Small intestine (tissue), 7 donors: ENCODE data around the gene PAX1. TPM values are rescaled to one million over a fixed set of nuclear protein-coding genes. Genes with fewer than 3 reads are reported as not detected.

Source experiments
- DNase-seq, 2 donors: peaks; one replicate each; pipeline versions ENCODE4 v3.0.0 to v3.0.0-alpha.2; 2013
- FAIRE-seq: peaks from 2 replicates; lab custom pipeline; 2012; peaks lifted over from hg19 to GRCh38; lab: Jason Lieb, UNC
- H3K27ac ChIP-seq, 3 donors: one replicate each; pipeline ENCODE4 v1.5.1; 2013; ENCODE audit warnings: low read length in 2 of 3, mild to moderate bottlenecking in 2 of 3, control low read depth in 1 of 3, inconsistent platforms in 1 of 3, low read depth in 1 of 3, moderate library complexity in 1 of 3
- H3K27me3 ChIP-seq, 3 donors: one replicate each; pipeline ENCODE4 v1.6.1; 2013; ENCODE audit warnings: low read length in 3 of 3, inconsistent platforms in 1 of 3; ENCODE audit not compliant: control insufficient read depth in 3 of 3, insufficient read depth in 3 of 3
- H3K36me3 ChIP-seq, 3 donors: one replicate each; pipeline ENCODE4 v1.6.1; 2013; ENCODE audit warnings: low read length in 3 of 3, inconsistent platforms in 1 of 3, low read depth in 1 of 3, mild to moderate bottlenecking in 1 of 3, moderate library complexity in 1 of 3; ENCODE audit not compliant: control insufficient read depth in 3 of 3, insufficient read depth in 2 of 3
- H3K4me1 ChIP-seq, 3 donors: one replicate each; pipeline ENCODE4 v1.6.1; 2013; ENCODE audit warnings: low read length in 2 of 3, inconsistent platforms in 1 of 3, low read depth in 1 of 3, mild to moderate bottlenecking in 1 of 3, moderate library complexity in 1 of 3; ENCODE audit not compliant: control insufficient read depth in 3 of 3, insufficient read depth in 2 of 3
- H3K4me3 ChIP-seq, 3 donors: one replicate each; pipeline ENCODE4 v1.5.1; 2013; ENCODE audit warnings: low read length in 3 of 3, control low read depth in 1 of 3, inconsistent platforms in 1 of 3, low read depth in 1 of 3, mild to moderate bottlenecking in 1 of 3, moderate library complexity in 1 of 3
- H3K9me3 ChIP-seq, 2 donors: one replicate each; pipeline ENCODE4 v1.6.1; 2013; ENCODE audit warnings: low read depth in 1 of 2, low read length in 1 of 2; ENCODE audit not compliant: control insufficient read depth in 2 of 2, insufficient read depth in 1 of 2
- WGBS, 3 donors: extraction: QIAGEN DNeasy Blood & Tissue Kit; methylation state at CpG; one replicate each; pipeline ENCODE4 v1.1.7; 2013; 5-methylcytosine and 5-hydroxymethylcytosine counted together
- polyA plus RNA-seq, 4 donors: library from polyadenylated mRNA; stranded (reverse) in 3 of 4; unstranded in 1 of 4; fragments of 200-250 nt in 3 of 4; fragments of 120-200 nt in 1 of 4; gene quantifications; one replicate each; pipeline versions ENCODE4 v1.2.1 to v1.2.3, GENCODE V29; 2013
- donor health status: healthy with polysubstance abuse.
- donor health status: control.
- donor health status: control.
- donor health status: Bipolar disorder and iron deficiency.
- donor health status: healthy.

The PAX1 gene
- polyA plus RNA-seq, 4 donors, result 0.03 TPM; not detected in 3

- no peak overlapping the region for H3K4me3 ChIP-seq
- H3K36me3 ChIP-seq, result no peaks in the 10 kb centered on the region
- no peaks in the 10 kb centered on the region for H3K9me3 ChIP-seq
- 19 to 21% (median 20%) methylated on average over 7 of the region's 7 CpGs for WGBS, 3 donors
- H3K4me1 ChIP-seq, result no peaks in the 10 kb centered on the region
- no peak for FAIRE-seq
- no peak for DNase-seq
- no peak overlapping the region for H3K27ac ChIP-seq
- H3K27me3 ChIP-seq, result peaks cover 27 to 79% (median 58%) of the 10 kb centered on the region in 3 donors
These were observed 1.8 kb downstream of the PAX1 start for GRCh38 chr20:21707267-21707666.

- Histone ChIP-seq H3K9me3 (no peaks in the 10 kb centered on the region), H3K4me1 (no peaks in the 10 kb centered on the region), H3K4me3 (no peak overlapping the region), H3K36me3 (no peaks in the 10 kb centered on the region), H3K27me3 (peaks cover 29 to 79% (median 59%) of the 10 kb centered on the region in 3 donors), H3K27ac (no peak overlapping the region)
- 8 to 13% (median 11%) methylated on average over 33 of the region's 33 CpGs for whole genome bisulfite sequencing, 3 donors
- no peak for FAIRE-seq
- DNase-seq, result no peak
These were observed 2.7 kb downstream of the PAX1 start for GRCh38 chr20:21707999-21708737.

- H3K4me3 ChIP-seq, result no peak overlapping the region
- FAIRE-seq (no peak), DNase-seq (no peak)
- WGBS, 3 donors, result 4 to 15% (median 8%) methylated on average over 36 to 43 of the region's 43 CpGs
- no peaks in the 10 kb centered on the region for H3K9me3 ChIP-seq
- no peaks in the 10 kb centered on the region for H3K4me1 ChIP-seq
- H3K27ac ChIP-seq, result no peak overlapping the region
- no peaks in the 10 kb centered on the region for H3K36me3 ChIP-seq
- peaks cover 30 to 79% (median 59%) of the 10 kb centered on the region in 3 donors for H3K27me3 ChIP-seq
These were observed 3.5 kb downstream of the PAX1 start for GRCh38 chr20:21708738-21709534.

GRCh38 chr20:21709535-21709904, 4.1 kb downstream of the PAX1 start:
- no peak overlapping the region for H3K4me3 ChIP-seq
- H3K9me3 ChIP-seq, result no peaks in the 10 kb centered on the region
- H3K27me3 ChIP-seq, result peaks cover 34 to 77% (median 60%) of the 10 kb centered on the region in 3 donors
- FAIRE-seq (no peak), DNase-seq (no peak)
- H3K4me1 ChIP-seq, result no peaks in the 10 kb centered on the region
- 6 to 12% (median 8%) methylated on average over 6 of the region's 6 CpGs for WGBS, 3 donors
- H3K36me3 ChIP-seq, result no peaks in the 10 kb centered on the region
- H3K27ac ChIP-seq, result no peak overlapping the region

GRCh38 chr20:21710341-21710740, 4.9 kb downstream of the PAX1 start:
- Histone ChIP-seq H3K9me3 (no peaks in the 10 kb centered on the region), H3K4me3 (no peak overlapping the region), H3K4me1 (no peaks in the 10 kb centered on the region), H3K36me3 (no peaks in the 10 kb centered on the region), H3K27ac (no peak overlapping the region), H3K27me3 (peaks cover 31 to 77% (median 61%) of the 10 kb centered on the region in 3 donors)
- no peak for FAIRE-seq
- no peak for DNase-seq
- WGBS, 3 donors, result 3 to 10% (median 6%) methylated on average over 3 of the region's 3 CpGs

- peaks cover 27 to 81% (median 62%) of the 10 kb centered on the region in 3 donors for H3K27me3 ChIP-seq
- DNase-seq (no peak), FAIRE-seq (no peak)
- no peaks in the 10 kb centered on the region for H3K4me1 ChIP-seq
- no peaks in the 10 kb centered on the region for H3K36me3 ChIP-seq
- no peak overlapping the region for H3K4me3 ChIP-seq
- WGBS, 3 donors, result 19 to 22% (median 20%) methylated on average over 5 of the region's 5 CpGs
- no peaks in the 10 kb centered on the region for H3K9me3 ChIP-seq
- H3K27ac ChIP-seq, result no peak overlapping the region
These were observed 5.5 kb downstream of the PAX1 start for GRCh38 chr20:21710863-21711431.

- no peak for FAIRE-seq
- Histone ChIP-seq H3K4me1 (no peaks in the 10 kb centered on the region), H3K4me3 (no peak overlapping the region), H3K36me3 (no peaks in the 10 kb centered on the region), H3K27me3 (peaks cover 22 to 73% (median 57%) of the 10 kb centered on the region in 3 donors), H3K27ac (no peak overlapping the region), H3K9me3 (no peaks in the 10 kb centered on the region)
- WGBS, 3 donors, result 5 to 15% (median 8%) methylated on average over 17 of the region's 17 CpGs
- DNase-seq, result no peak
These were observed 7.1 kb downstream of the PAX1 start for GRCh38 chr20:21712443-21713059.

- Histone ChIP-seq H3K27ac (no peak overlapping the region), H3K36me3 (no peaks in the 10 kb centered on the region), H3K4me3 (no peak overlapping the region), H3K9me3 (no peaks in the 10 kb centered on the region), H3K27me3 (peaks cover 22 to 64% (median 47%) of the 10 kb centered on the region in 3 donors), H3K4me1 (no peaks in the 10 kb centered on the region)
- DNase-seq (no peak), FAIRE-seq (no peak)
- WGBS, 3 donors, result 5 to 15% (median 8%) methylated on average over 15 of the region's 15 CpGs
These were observed 8.0 kb downstream of the PAX1 start for GRCh38 chr20:21713470-21713869.
